CD4-positive, alpha-beta T cell treated with Interleukin-17A for 4 hours (primary cell): ENCODE results near the gene RPL12.

Experiments
- DNase-seq: peaks from one replicate; pipeline ENCODE4 v3.0.0-alpha.2; 2020; ENCODE audit warnings: mixed read lengths

RPL12 gene

DNA sequence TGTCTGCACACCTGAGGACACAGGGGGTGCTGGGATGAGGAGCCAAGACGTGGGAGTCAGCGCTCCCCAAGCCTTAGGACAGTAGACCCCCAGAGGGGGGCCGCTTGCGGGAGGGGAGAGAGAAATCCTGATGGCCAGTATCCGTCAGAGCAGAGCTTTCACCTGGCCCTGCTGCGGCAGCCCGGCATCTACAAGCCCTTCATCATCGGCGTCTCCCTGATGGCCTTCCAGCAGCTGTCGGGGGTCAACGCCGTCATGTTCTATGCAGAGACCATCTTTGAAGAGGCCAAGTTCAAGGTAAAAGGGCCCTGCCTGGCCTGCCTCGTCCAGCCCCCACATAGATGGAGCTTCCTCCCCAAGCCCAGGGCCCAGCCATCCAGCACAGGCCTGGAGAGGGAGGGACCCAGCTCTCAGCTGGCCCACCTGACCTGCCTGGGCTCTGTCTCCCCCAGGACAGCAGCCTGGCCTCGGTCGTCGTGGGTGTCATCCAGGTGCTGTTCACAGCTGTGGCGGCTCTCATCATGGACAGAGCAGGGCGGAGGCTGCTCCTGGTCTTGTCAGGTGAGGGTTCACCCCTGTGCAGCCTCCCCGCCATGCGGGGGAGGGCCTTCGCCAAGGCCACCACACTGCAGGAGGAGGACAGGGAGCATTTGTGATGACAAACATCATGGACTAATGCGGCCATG lies 47.6 kb downstream of the RPL12 start:
- no peak for DNase-seq

DNA sequence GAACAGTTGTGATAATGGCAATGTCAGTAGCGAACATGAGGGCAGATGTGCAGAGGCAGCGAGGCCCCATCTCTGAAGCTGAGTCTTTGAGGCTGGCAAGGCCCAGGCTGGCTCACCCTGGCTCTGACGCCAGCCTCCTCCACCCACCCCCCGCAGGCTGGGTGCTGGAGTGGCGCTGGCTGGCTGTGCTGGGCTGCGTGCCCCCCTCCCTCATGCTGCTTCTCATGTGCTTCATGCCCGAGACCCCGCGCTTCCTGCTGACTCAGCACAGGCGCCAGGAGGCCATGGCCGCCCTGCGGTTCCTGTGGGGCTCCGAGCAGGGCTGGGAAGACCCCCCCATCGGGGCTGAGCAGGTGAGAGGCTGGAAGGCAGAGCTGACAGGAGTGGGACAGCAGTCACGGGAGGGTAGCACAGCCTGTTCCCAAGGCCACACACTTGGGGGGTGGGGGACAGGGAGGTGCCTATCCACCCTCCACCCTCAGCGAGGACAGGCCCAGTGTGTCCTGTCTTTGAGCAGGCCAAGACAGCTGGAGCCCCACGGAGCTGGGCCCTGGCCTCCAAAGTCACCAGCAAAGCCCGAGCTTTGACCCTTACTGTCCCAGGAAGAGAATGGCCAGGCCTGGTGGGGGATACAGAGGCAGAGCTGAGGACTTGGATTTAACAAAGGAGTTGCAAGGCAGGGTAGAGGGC lies 48.7 kb downstream of the RPL12 start:
- no peak for DNase-seq

DNA sequence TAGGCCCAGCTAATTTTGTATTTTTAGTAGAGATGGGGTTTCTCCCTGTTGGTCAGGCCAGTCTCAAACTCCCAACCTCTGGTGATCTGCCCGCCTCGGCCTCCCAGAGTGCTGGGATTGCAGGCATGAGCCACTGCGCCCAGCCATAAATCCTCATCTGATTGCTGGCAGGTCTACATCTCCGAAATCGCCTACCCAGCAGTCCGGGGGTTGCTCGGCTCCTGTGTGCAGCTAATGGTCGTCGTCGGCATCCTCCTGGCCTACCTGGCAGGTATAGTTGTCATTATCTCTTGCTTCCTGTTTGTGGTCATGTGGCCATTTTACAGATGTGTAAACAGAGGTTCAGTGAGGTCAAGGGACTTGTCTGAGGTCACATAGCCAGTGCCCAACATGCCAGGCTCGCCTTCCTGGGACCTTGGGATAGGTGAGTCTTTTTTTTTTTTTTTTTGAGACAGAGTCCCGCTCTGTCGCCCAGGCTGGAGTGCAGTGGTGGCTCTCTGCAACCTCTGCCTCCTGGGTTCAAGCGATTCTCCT lies 51.4 kb downstream of the RPL12 start:
- no peak for DNase-seq

DNA sequence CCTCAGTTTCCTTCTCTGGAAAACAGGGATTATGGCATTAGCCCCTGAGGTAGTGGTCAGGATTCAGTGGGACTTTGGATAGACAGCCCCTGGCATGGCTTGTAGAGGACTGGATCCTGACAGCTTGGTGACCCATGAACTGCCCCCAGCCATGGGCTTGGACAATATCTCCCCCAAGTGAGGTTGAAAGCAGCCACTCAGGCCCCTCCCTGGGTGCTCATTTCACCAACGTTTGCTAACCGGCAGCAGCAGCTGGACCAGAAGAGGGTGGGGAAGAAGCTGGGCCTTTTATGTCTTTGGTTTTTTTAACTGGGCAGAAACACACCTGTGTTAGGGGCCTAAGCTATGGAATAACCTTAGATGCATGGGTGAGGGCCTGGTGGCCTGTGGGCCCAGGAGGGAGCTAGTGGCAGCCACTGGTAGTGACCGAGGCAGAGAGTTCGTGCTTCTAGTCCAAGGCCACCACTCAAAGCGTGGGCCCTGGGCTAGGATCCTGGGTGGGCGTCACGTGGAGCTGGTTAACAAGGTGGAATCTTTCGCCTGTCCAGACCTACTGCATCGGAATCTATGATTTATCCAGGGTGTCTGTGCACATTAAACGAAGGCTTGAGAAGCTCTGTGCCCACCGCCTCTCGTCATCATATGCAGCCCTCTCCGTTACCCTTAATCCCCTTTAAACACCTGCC lies 52.3 kb downstream of the RPL12 start:
- DNase-seq: no peak

DNA sequence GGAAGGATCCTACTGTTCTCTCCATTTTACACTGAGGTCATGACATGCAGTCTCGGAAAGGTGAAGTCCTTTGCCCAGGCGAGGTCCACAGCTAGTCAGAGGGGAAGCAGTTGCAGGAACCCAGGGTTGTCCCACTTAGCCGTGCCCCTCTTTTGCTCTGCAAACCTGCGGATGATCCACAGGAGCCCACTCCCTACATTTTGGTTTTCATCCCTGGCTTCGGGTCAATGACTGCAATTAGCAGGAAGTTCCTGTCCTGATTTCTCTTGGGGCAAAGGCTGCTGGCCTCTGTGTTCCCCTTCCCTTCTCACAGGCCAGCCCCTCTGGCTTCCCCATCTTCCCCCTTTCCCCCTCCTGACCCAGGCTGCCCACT lies 52.9 kb downstream of the RPL12 start:
- no peak for DNase-seq
